Measurements from ENCODE around the gene ZNF3.

Gene ZNF3

DNA sequence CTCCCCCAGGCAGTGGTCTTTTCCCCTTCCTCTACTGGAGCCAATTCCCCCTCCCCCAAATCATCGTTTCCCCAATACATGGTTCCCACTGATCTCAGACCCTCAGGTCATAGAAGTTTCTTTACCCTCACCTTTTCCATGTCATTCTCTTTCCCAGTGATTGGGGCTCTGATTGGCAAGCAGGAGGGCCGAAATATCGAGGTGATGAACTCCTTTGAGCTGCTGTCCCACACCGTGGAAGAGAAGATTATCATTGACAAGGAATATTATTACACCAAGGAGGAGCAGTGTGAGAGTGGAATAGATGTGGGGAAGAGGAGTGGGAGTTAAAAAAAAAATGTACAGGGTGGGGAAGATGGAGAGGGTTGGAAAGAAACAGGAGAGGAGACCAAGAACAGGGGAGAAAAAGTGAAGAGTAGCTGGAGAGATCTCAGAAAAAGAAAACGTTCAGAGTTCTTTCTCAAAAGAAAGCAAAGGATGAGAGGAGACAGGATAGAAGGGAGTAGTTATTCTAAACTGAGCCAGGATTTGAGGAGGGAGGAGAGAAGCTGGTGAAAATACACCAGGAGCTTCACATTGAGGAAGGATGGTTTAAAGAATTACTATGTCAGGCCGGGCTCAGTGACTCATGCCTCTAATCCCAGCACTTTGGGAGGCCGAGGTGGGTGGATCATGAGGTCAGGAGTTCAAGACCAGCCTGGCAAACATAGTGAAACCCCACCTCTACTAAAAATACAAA lies 8.1 kb upstream of the ZNF3 start (continued):
- TF ChIP-seq GLI2 (tag by site-specific recombination; IDR thresholded peaks at IDR 0.05; ENCODE audit: borderline replicate concordance, low read depth) (no peak), GLIS1 (tag by site-specific recombination; IDR thresholded peaks at IDR 0.05) (peak; percentile 59), WT1 (tag by site-specific recombination; IDR thresholded peaks at IDR 0.05) (peak; percentile 31; the same call in 1 of the 2 replicates), TSHZ1 (tag by site-specific recombination; IDR thresholded peaks at IDR 0.05; ENCODE audit: borderline replicate concordance) (no peak), ZFHX2 (tag by site-specific recombination; conservative IDR thresholded peaks at IDR 0.05) (peak; percentile 62)

DNA sequence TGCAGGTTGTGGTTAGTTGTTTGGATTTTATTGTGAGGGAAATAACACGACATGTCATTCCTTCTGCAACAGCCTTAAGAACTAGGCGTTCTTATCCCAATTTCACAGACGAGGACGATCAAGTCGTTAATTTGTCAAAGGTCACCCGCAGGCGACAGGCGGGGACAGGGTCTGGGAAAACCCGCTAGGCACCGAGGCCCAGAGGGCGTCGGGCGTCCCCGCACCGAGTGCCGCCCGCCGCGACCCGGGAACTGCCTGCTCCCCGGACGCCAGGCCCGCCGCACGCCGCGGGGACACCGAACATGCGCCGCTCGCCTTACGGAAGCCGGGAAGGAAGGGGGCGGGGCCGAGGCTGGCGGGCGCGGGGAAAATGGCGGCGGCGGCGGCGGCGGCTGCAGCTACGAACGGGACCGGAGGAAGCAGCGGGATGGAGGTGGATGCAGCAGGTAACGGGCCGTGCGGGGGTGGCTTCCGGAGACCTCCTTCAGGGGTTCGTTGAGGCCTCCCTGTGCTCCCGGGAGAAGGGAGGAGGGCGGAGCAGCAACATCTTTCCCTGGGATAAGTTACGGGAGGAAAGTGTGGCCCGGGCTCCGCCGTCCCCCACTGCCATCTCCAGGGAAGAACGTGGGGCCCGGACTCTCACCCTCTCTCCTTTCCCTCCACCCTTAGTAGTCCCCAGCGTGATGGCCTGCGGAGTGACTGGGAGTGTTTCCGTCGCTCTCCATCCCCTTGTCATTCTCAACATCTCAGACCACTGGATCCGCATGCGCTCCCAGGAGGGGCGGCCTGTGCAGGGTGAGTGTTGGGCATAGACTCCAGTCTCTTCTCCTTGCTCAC lies 7.3 kb upstream of the ZNF3 start, which contains the start of gene COPS6:
Gene COPS6, plus strand, starts transcription at position 349 of the 837 bp plus-strand sequence. Its CDS starts 22 bp downstream, at position 371.
- peaks cover 8 to 36% of the 10 kb centered on the region in 2 experiments for H3K36me3 ChIP-seq (ENCODE audit: control insufficient read depth in 2 of 2, insufficient read depth in 1 of 2, low read length in 2 of 2)
- no peaks in the 10 kb centered on the region for H3K9me3 ChIP-seq (ENCODE audit: control insufficient read depth, insufficient read depth, low read depth, low read length)
- peaks cover 8% of the 10 kb centered on the region for H3K4me1 ChIP-seq (ENCODE audit: control insufficient read depth, insufficient read depth, low read length)
- peak within 1 kb of the TSS; percentile 86 for H3K4me3 ChIP-seq (ENCODE audit: low read depth, low read length)
- H3K27ac ChIP-seq (ENCODE audit: extremely low read depth, low read depth, low read length) = peak within 1 kb of the TSS; percentile 79
- CTCF ChIA-PET = interaction anchor here (0.6 kb wide), 1 partner anchor 307 kb away, joined by 3 read pairs; no protein-coding TSS in a partner anchor
- POLR2A ChIA-PET = interaction anchor here (0.7 to 7.9 kb wide), 2 partner anchors 12 to 38 kb away, joined by 3 to 115 read pairs; partner anchors contain the start of genes AP4M1, MBLAC1 and MCM7
- TF ChIP-seq ZNF449 (tag by site-specific recombination; IDR thresholded peaks at IDR 0.05) (peak; percentile 53; the same call in 1 of the 2 replicates), ZNF350 (tag by site-specific recombination; IDR thresholded peaks at IDR 0.05) (no peak), ZBTB7A (tag by site-specific recombination; IDR thresholded peaks at IDR 0.05; ENCODE audit: low read depth) (no peak), ZNF121 (tag by site-specific recombination; IDR thresholded peaks at IDR 0.05) (no peak), YY2 (tag by site-specific recombination; IDR thresholded peaks at IDR 0.05) (peak; percentile 94), INSM2 (tag by site-specific recombination; IDR thresholded peaks at IDR 0.05) (0 out of 2 replicates have a peak, but pooled peaks have one; percentile 28), ZNF600 (tag by site-specific recombination; IDR thresholded peaks at IDR 0.05) (peak; percentile 10), ZIC2 (tag by site-specific recombination; IDR thresholded peaks at IDR 0.05) (peak; percentile 54; the same call in 1 of the 2 replicates), ZNF10 (tag by site-specific recombination; IDR thresholded peaks at IDR 0.05) (0 out of 2 replicates have a peak, but pooled peaks have one; percentile 24), ZNF623 (tag by site-specific recombination; IDR thresholded peaks at IDR 0.05) (0 out of 2 replicates have a peak, but pooled peaks have one; percentile 23), ZNF132 (tag by site-specific recombination; IDR thresholded peaks at IDR 0.05; ENCODE audit: borderline replicate concordance) (no peak), ZNF621 (tag by site-specific recombination; IDR thresholded peaks at IDR 0.05) (no peak), ZNF792 (tag by site-specific recombination; IDR thresholded peaks at IDR 0.05) (no peak), RBAK (tag by site-specific recombination; IDR thresholded peaks at IDR 0.05) (no peak), MZF1 (tag by site-specific recombination; IDR thresholded peaks at IDR 0.05; ENCODE audit: borderline replicate concordance) (peak; percentile 44; the same call in 1 of the 2 replicates)
- TF ChIP-seq, protein P1, sequence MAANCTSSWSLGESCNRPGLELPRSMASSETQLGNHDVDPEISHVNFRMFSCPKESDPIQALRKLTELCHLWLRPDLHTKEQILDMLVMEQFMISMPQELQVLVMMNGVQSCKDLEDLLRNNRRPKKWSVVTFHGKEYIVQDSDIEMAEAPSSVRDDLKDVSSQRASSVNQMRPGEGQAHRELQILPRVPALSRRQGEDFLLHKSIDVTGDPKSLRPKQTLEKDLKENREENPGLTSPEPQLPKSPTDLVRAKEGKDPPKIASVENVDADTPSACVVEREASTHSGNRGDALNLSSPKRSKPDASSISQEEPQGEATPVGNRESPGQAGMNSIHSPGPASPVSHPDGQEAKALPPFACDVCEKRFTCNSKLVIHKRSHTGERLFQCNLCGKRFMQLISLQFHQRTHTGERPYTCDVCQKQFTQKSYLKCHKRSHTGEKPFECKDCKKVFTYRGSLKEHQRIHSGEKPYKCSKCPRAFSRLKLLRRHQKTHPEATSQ (tag by site-specific recombination; IDR thresholded peaks at IDR 0.05) = 0 out of 2 replicates have a peak, but pooled peaks have one; percentile 50
- TF ChIP-seq, protein P2, sequence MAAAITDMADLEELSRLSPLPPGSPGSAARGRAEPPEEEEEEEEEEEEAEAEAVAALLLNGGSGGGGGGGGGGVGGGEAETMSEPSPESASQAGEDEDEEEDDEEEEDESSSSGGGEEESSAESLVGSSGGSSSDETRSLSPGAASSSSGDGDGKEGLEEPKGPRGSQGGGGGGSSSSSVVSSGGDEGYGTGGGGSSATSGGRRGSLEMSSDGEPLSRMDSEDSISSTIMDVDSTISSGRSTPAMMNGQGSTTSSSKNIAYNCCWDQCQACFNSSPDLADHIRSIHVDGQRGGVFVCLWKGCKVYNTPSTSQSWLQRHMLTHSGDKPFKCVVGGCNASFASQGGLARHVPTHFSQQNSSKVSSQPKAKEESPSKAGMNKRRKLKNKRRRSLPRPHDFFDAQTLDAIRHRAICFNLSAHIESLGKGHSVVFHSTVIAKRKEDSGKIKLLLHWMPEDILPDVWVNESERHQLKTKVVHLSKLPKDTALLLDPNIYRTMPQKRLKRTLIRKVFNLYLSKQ (tag by site-specific recombination; IDR thresholded peaks at IDR 0.05; ENCODE audit: borderline replicate concordance) = no peak
- TF ChIP-seq, protein P3, sequence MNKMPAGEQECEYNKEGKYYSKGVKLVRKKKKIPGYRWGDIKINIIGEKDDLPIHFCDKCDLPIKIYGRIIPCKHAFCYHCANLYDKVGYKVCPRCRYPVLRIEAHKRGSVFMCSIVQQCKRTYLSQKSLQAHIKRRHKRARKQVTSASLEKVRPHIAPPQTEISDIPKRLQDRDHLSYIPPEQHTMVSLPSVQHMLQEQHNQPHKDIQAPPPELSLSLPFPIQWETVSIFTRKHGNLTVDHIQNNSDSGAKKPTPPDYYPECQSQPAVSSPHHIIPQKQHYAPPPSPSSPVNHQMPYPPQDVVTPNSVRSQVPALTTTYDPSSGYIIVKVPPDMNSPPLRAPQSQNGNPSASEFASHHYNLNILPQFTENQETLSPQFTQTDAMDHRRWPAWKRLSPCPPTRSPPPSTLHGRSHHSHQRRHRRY (tag by site-specific recombination; IDR thresholded peaks at IDR 0.05) = no peak

Data from HEK293 (cell line).